Gastrocnemius medialis (tissue), 4 donors: ENCODE data around the gene AGAP2.

Source experiments
- CTCF ChIP-seq, 5 experiments: fragments of 450-650 bp in 3 of 5; fragments of 200-600 bp in 2 of 5; sonication (generic) in 2 of 5; IDR thresholded peaks in 4 of 5; conservative IDR thresholded peaks in 1 of 5; 1 replicate in 4 of 5; 2 replicates in 1 of 5; pipeline ENCODE4 v1.5.1; 2016 to 2019; ENCODE audit warnings: antibody characterized with exemption in 5 of 5, mild to moderate bottlenecking in 3 of 5, moderate library complexity in 3 of 5
- POLR2A ChIP-seq, 2 donors: fragments of 450-650 bp; IDR thresholded peaks; one replicate each; pipeline ENCODE4 v1.6.1; 2017; ENCODE audit warnings: antibody characterized with exemption in 2 of 2, mild to moderate bottlenecking in 2 of 2, moderate library complexity in 2 of 2

GRCh38 chr12:57679697-57680096 is 58.8 kb downstream of the AGAP2 start:
- no peak for TF ChIP-seq CTCF (IDR thresholded peaks at IDR 0.05 in 4 of 5, conservative IDR thresholded peaks at IDR 0.05 in 1 of 5)
- TF ChIP-seq POLR2A (IDR thresholded peaks at IDR 0.05), result no peak
